GM19468 (cell line): ENCODE measurements around the gene YKT6.
"Not testable (repeated sequence)": the region's sequence is repeated elsewhere in the genome, so short reads cannot be mapped to it uniquely, and the experiment has no call there.

Source experiments
- ATAC-seq: cut with Tn5 transposase; IDR thresholded peaks from one replicate; pipeline ENCODE4 v1.9.1; 2021; ENCODE audit warnings: mild to moderate bottlenecking, moderate library complexity, moderate number of reproducible peaks; ENCODE audit not compliant: unreplicated experiment; ENCODE audit errors: extremely low read depth

Gene YKT6

GRCh38 chr7:44189993-44190872 is 10.5 kb upstream of the YKT6 start:
- ATAC-seq: no peak

GRCh38 chr7:44191171-44191570 is 9.6 kb upstream of the YKT6 start:
- no peak for ATAC-seq

GRCh38 chr7:44193011-44193802 is 7.6 kb upstream of the YKT6 start:
- no peak for ATAC-seq

GRCh38 chr7:44194069-44194468 is 6.7 kb upstream of the YKT6 start:
- no peak for ATAC-seq

- ATAC-seq: no peak
These were observed 6.1 kb upstream of the YKT6 start for GRCh38 chr7:44194562-44195145.

GRCh38 chr7:44195889-44196288 is 4.9 kb upstream of the YKT6 start:
- ATAC-seq: no peak

- no peak for ATAC-seq
These were observed 4.3 kb upstream of the YKT6 start for GRCh38 chr7:44196450-44196872.

GRCh38 chr7:44197474-44197873 is 3.3 kb upstream of the YKT6 start:
- ATAC-seq: no peak

GRCh38 chr7:44200163-44200562 is 615 bp upstream of the YKT6 start:
- not testable (repeated sequence) for ATAC-seq

GRCh38 chr7:44201813-44202212 is 1.0 kb downstream of the YKT6 start:
- ATAC-seq: no peak

GRCh38 chr7:44206008-44206407 is 5.2 kb downstream of the YKT6 start:
- ATAC-seq: no peak

GRCh38 chr7:44208085-44208484 is 7.3 kb downstream of the YKT6 start:
- no peak for ATAC-seq

GRCh38 chr7:44210107-44210506 is 9.3 kb downstream of the YKT6 start:
- no peak for ATAC-seq

- no peak for ATAC-seq
These were observed 10.4 kb downstream of the YKT6 start for GRCh38 chr7:44211126-44211675.

GRCh38 chr7:44212018-44212417 is 11.2 kb downstream of the YKT6 start:
- no peak for ATAC-seq

GRCh38 chr7:44212581-44213184 is 11.9 kb downstream of the YKT6 start:
- no peak for ATAC-seq

GRCh38 chr7:44213206-44213876 is 12.6 kb downstream of the YKT6 start:
- no peak for ATAC-seq

GRCh38 chr7:44213877-44214388 is 13.2 kb downstream of the YKT6 start:
- no peak for ATAC-seq

GRCh38 chr7:44215531-44215930 is 14.8 kb downstream of the YKT6 start:
- ATAC-seq: no peak
